HFFc6 (cell line): ENCODE results near the gene STAP2. TPM values are rescaled to one million over a fixed set of nuclear protein-coding genes. Genes with fewer than 3 reads are reported as not detected.

ENCODE experiments used
- DNase-seq: peaks from one replicate; pipeline ENCODE4 v3.0.0-alpha.2; 2018
- H3K27ac Mint-ChIP-seq: 2 replicates; pipeline ENCODE4 v1.8.0; 2020; ENCODE audit warnings: mild to moderate bottlenecking, mixed read lengths
- H3K27me3 Mint-ChIP-seq: 2 replicates; pipeline ENCODE4 v1.8.0; 2021; ENCODE audit warnings: mild to moderate bottlenecking, moderate library complexity, mixed read lengths; ENCODE audit not compliant: insufficient read depth
- H3K36me3 Mint-ChIP-seq: 2 replicates; pipeline ENCODE4 v1.8.0; 2021; ENCODE audit warnings: low read depth, mixed read lengths
- H3K4me1 Mint-ChIP-seq: 2 replicates; pipeline ENCODE4 v1.8.0; 2020; ENCODE audit warnings: low read depth, mixed read lengths
- H3K4me3 Mint-ChIP-seq: 2 replicates; pipeline ENCODE4 v1.8.0; 2020; ENCODE audit warnings: mild to moderate bottlenecking, moderate library complexity, mixed read lengths
- H3K9me3 Mint-ChIP-seq: 2 replicates; pipeline ENCODE4 v1.8.0; 2020; ENCODE audit warnings: mild to moderate bottlenecking, mixed read lengths
- total RNA-seq, 6 experiments: library from RNA; stranded (reverse); fragmentation: NEBNext Ultra II Directional; extraction: Animal tissue kit (Norgen Biotek cat#: 25700); gene quantifications; 2 replicates in 1 of 6; 3 replicates in 5 of 6; pipeline ENCODE4 v1.2.3, GENCODE V29; 2021
- TF ChIP-seq, protein P1 (sequence below): fragments of 200-600 bp; sonication (generic); IDR thresholded peaks from 2 replicates; pipeline ENCODE4 v1.5.0; 2021; ENCODE audit warnings: antibody characterized with exemption, mild to moderate bottlenecking

Gene STAP2
- total RNA-seq, 6 experiments from 2014 or later, result 0.24 to 2.7 (median 1.9) TPM

DNA sequence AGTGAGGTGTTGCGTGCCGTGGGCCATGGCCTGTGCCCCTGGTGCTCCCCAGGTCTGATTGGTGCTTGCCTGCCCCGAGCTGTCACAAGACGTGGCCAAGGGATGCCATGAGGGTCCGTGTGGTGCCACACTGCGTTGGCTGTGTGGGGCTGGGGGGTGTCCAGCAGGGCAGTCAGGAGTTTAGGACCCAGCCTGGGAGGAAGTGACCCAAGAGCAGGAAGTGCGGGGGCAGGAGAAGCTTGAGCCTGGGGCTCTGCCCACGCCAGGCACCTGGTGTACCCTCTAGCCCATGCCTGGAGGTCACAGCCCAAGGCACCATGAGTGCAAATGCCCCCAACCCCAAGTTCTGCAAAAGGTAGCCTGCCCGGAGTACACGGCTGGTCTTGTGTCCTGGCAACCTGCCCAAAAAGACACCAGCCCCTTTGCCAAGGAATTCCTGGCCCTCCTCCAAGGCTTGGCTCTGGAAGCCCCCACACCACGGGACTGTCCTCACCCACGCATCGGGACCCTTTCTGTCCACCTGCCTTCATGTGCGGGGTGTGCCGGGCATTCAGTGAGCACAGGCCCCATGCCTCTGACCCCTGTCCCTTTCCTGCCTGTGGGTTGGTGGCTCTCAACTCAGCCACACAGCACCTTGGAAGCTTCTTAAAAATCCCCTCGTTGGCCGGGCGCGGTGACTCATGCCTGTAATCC, 29.6 kb upstream of the STAP2 start:
- Mint-ChIP-seq H3K4me3 (no peak overlapping the region), H3K36me3 (no peaks in the 10 kb centered on the region), H3K27ac (peak overlapping the region; percentile 36), H3K27me3 (peaks cover 3% of the 10 kb centered on the region), H3K9me3 (no peaks in the 10 kb centered on the region), H3K4me1 (peaks cover 9% of the 10 kb centered on the region)
- DNase-seq, result no peak
- TF ChIP-seq, protein P1, sequence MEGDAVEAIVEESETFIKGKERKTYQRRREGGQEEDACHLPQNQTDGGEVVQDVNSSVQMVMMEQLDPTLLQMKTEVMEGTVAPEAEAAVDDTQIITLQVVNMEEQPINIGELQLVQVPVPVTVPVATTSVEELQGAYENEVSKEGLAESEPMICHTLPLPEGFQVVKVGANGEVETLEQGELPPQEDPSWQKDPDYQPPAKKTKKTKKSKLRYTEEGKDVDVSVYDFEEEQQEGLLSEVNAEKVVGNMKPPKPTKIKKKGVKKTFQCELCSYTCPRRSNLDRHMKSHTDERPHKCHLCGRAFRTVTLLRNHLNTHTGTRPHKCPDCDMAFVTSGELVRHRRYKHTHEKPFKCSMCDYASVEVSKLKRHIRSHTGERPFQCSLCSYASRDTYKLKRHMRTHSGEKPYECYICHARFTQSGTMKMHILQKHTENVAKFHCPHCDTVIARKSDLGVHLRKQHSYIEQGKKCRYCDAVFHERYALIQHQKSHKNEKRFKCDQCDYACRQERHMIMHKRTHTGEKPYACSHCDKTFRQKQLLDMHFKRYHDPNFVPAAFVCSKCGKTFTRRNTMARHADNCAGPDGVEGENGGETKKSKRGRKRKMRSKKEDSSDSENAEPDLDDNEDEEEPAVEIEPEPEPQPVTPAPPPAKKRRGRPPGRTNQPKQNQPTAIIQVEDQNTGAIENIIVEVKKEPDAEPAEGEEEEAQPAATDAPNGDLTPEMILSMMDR, result no peak

DNA sequence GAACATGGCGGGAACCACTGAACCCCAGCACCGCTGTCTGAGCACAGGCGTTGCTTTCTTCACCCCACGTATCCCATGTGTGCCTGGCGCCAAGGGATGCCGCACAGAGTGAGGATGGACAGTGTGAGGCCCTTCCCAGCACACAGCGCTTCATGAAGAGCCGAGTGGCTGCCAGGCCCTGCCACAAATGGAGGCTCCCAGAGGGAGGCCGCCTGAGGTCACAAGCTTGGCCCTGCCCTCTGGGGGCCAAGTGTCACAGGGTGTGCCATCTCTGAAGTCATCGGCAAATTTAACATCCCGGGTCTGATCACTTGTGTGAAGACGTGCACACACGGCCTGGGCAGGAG, 29.1 kb upstream of the STAP2 start:
- Mint-ChIP-seq H3K27ac (no peak overlapping the region), H3K36me3 (no peaks in the 10 kb centered on the region), H3K4me1 (peaks cover 6% of the 10 kb centered on the region; the same call in 1 of the 2 replicates), H3K27me3 (peaks cover 3% of the 10 kb centered on the region), H3K4me3 (no peak overlapping the region), H3K9me3 (no peaks in the 10 kb centered on the region)
- DNase-seq, result no peak
- TF ChIP-seq, protein P1, result no peak

DNA sequence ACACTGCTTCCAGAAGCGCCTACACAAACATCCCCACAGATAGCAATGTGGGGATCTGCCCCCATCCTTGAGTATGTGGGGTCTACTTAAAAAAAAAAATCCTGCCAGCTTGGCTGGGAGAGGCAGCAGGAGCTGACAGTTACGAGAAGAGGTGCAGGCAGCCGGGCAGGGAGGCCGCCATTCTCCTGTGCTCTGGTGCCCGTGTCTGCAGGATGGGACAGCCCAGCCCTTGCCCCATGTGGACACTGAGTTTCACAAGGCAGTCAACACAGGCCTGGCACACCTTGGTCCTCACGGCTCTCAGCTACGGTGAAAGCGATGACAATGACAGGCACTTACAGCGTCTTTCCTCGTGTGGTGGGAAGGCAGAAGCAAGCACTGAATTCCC, 28.7 kb upstream of the STAP2 start:
- no peak overlapping the region for H3K27ac Mint-ChIP-seq
- TF ChIP-seq, protein P1, result no peak
- peaks cover 2% of the 10 kb centered on the region; the same call in 1 of the 2 replicates for H3K4me1 Mint-ChIP-seq
- no peak for DNase-seq
- no peaks in the 10 kb centered on the region for H3K9me3 Mint-ChIP-seq
- H3K36me3 Mint-ChIP-seq, result no peaks in the 10 kb centered on the region
- peaks cover 3% of the 10 kb centered on the region for H3K27me3 Mint-ChIP-seq
- H3K4me3 Mint-ChIP-seq, result no peak overlapping the region

DNA sequence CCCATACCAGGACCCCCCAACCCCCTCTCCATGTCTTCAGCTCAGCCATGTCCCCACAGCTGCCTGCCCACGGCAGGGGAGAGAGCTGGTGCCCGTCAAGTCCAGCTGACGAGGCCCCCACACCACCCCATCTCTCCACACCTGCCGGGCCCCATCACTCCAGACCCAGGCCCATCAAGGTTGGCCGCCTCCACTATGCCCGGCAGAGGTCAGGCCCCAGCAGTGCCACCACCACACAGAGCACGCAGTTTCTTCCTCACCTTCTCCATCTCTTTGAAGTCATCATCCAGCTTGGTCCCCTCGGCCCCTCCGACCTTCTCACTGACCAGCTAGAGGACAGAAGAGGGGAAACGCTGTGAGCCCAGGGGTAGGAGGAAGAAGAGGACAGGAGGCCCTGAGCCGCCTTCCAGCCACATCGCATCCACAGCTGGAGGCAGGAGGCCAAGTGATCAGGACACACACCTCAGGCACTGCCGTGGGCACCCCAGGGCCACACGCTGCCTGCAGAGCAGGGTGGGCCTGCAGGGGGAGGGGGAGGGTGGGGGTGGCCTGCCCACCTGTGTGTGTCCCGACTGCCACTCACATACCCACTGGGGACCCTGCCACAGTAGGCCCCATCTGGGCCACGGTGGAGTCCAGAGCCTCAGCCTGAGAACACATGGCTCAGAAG, 28.2 kb upstream of the STAP2 start:
- TF ChIP-seq, protein P1, result no peak
- Mint-ChIP-seq H3K4me3 (no peak overlapping the region), H3K36me3 (no peaks in the 10 kb centered on the region), H3K27ac (no peak overlapping the region), H3K9me3 (no peaks in the 10 kb centered on the region), H3K27me3 (peaks cover 7% of the 10 kb centered on the region), H3K4me1 (no peaks in the 10 kb centered on the region)
- no peak for DNase-seq

DNA sequence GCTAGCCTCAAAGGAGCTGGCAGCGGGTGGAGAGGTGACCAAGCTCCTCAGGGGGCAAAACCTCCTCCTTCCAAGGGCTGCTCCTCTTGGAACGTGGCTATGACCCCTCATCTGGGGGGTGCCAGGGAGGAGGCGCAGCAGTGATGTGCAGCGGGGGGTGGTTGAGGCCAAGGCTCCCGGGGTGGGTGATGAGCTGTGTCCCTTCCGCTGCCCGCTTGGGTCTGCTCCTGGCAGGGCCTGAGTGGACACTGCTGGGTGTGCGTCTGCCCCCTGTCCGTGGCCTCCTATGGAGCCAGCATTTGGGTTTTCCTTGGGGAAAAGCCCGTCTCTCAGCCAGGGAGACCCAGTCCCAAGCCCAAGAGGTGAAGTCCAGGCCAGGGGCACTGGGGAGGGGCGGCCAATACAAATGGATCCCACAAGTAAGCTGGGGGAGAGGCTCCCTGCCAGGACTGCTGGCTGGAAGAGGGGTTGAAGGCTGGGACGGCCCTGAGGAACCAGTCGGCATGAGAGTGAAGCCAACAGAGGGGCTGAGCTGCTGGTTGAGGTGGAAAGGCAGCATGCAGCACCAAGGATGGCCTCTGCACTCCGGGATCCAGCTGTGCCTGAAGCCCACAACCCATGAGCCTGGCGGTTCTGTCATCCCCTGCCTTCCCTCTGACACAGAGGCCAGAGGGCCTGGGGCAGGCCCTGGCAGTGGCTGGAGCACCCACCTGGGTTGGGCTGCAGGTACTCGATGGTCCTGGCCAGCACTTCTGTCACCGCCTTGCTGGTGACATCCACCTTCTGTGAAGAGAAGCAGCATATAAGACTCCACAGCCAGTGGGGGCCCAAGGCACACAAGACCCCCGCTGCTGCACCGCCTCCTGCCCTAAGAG, 27.4 kb upstream of the STAP2 start:
- no peaks in the 10 kb centered on the region for H3K36me3 Mint-ChIP-seq
- no peaks in the 10 kb centered on the region for H3K9me3 Mint-ChIP-seq
- TF ChIP-seq, protein P1, result no peak
- H3K27me3 Mint-ChIP-seq, result peaks cover 7% of the 10 kb centered on the region
- H3K4me3 Mint-ChIP-seq, result no peak overlapping the region
- no peak for DNase-seq
- no peak overlapping the region for H3K27ac Mint-ChIP-seq
- H3K4me1 Mint-ChIP-seq, result no peaks in the 10 kb centered on the region
